DOHH2 (cell line): Measurements from ENCODE around the gene SPPL2A.

ENCODE experiments used
- H3F3A ChIP-seq: fragments of 200-600 bp; sonication (generic), shearing (Covaris generic); 2 replicates; pipeline ENCODE4 v1.6.0; 2016; ENCODE audit warnings: antibody characterized with exemption, mild to moderate bottlenecking; ENCODE audit not compliant: control insufficient read depth, insufficient read depth
- H3K27ac ChIP-seq: fragments of 200-600 bp; sonication (generic); 2 replicates; pipeline ENCODE4 v1.5.1; 2014; ENCODE audit warnings: low read depth, mild to moderate bottlenecking, low read length, moderate library complexity
- H3K27me3 ChIP-seq: fragments of 200-600 bp; sonication (generic); 2 replicates; pipeline ENCODE4 v1.6.1; 2014; ENCODE audit warnings: mild to moderate bottlenecking, low read length, mixed read lengths; ENCODE audit not compliant: control insufficient read depth
- H3K36me3 ChIP-seq: fragments of 200-600 bp; sonication (generic); 2 replicates; pipeline ENCODE4 v1.6.1; 2014; ENCODE audit warnings: mild to moderate bottlenecking, low read length, moderate library complexity, mixed read lengths; ENCODE audit not compliant: control insufficient read depth
- H3K4me1 ChIP-seq: fragments of 200-600 bp; sonication (generic); 2 replicates; pipeline ENCODE4 v1.6.1; 2014; ENCODE audit warnings: mild to moderate bottlenecking, low read length, mixed read lengths; ENCODE audit not compliant: control insufficient read depth
- H3K4me2 ChIP-seq: fragments of 200-600 bp; sonication (generic); 2 replicates; pipeline ENCODE4 v1.6.0; 2014; ENCODE audit warnings: mild to moderate bottlenecking, low read length, moderate library complexity
- H3K4me3 ChIP-seq: fragments of 200-600 bp; sonication (generic); 2 replicates; pipeline ENCODE4 v1.5.1; 2014; ENCODE audit warnings: mild to moderate bottlenecking, low read length, mixed read lengths
- H3K79me2 ChIP-seq: fragments of 200-600 bp; sonication (generic); 2 replicates; pipeline ENCODE4 v1.6.1; 2014; ENCODE audit warnings: mild to moderate bottlenecking, low read length, mixed read lengths; ENCODE audit not compliant: control insufficient read depth
- H3K9me2 ChIP-seq: fragments of 200-600 bp; sonication (generic); replicated peaks from 2 replicates; pipeline ENCODE4 v1.6.1; 2014; ENCODE audit warnings: mild to moderate bottlenecking, low read length, mixed read lengths; ENCODE audit not compliant: control insufficient read depth
- H3K9me3 ChIP-seq: fragments of 200-600 bp; sonication (generic); 2 replicates; pipeline ENCODE4 v1.6.1; 2014; ENCODE audit warnings: antibody characterized with exemption, low read length, mixed read lengths; ENCODE audit not compliant: control insufficient read depth, insufficient read depth
- H4K20me1 ChIP-seq: fragments of 200-600 bp; sonication (generic); 2 replicates; pipeline ENCODE4 v1.6.0; 2014; ENCODE audit warnings: low read depth, mild to moderate bottlenecking, antibody characterized with exemption, low read length, moderate library complexity; ENCODE audit not compliant: control insufficient read depth, insufficient read depth
- CTCF ChIP-seq: fragments of 200-600 bp; sonication (generic); IDR thresholded peaks from one replicate; pipeline ENCODE4 v1.5.1; 2014; ENCODE audit warnings: antibody characterized with exemption, mild to moderate bottlenecking, low read depth, low read length; ENCODE audit not compliant: poor library complexity, severe bottlenecking
- EZH2phosphoT487 ChIP-seq: fragments of 200-600 bp; sonication (generic); IDR thresholded peaks from 2 replicates; pipeline ENCODE4 v1.6.1; 2017; ENCODE audit warnings: borderline replicate concordance, mild to moderate bottlenecking, antibody characterized with exemption, low read length, moderate library complexity, mixed read lengths

SPPL2A gene

GRCh38 chr15:50764461-50765194 is 878 bp downstream of the SPPL2A start:
- peaks cover 49% of the 10 kb centered on the region for H3K79me2 ChIP-seq
- 0 out of 2 replicates have a peak, but pooled peaks cover 2% of the 10 kb centered on the region for H3F3A ChIP-seq
- H3K27me3 ChIP-seq, result no peaks in the 10 kb centered on the region
- peak overlapping the region; percentile 65 for H3K27ac ChIP-seq
- TF ChIP-seq CTCF, result no peak
- no peak for TF ChIP-seq EZH2phosphoT487
- H3K4me2 ChIP-seq, result peak overlapping the region; percentile 80
- H3K4me1 ChIP-seq, result peaks cover 15% of the 10 kb centered on the region
- H4K20me1 ChIP-seq, result no peaks in the 10 kb centered on the region
- H3K36me3 ChIP-seq, result no peaks in the 10 kb centered on the region; the same call in 1 of the 2 replicates
- peak overlapping the region; percentile 92 for H3K4me3 ChIP-seq
- H3K9me3 ChIP-seq, result no peaks in the 10 kb centered on the region
- H3K9me2 ChIP-seq, result no peaks in the 10 kb centered on the region

- no peaks in the 10 kb centered on the region for H4K20me1 ChIP-seq
- H3K27ac ChIP-seq, result no peak overlapping the region
- H3K27me3 ChIP-seq, result no peaks in the 10 kb centered on the region
- H3K4me1 ChIP-seq, result peaks cover 4% of the 10 kb centered on the region
- H3K4me2 ChIP-seq, result no peak overlapping the region
- H3K36me3 ChIP-seq, result no peaks in the 10 kb centered on the region
- no peaks in the 10 kb centered on the region for H3K9me3 ChIP-seq
- no peaks in the 10 kb centered on the region for H3F3A ChIP-seq
- TF ChIP-seq CTCF (no peak), EZH2phosphoT487 (no peak)
- no peak overlapping the region for H3K4me3 ChIP-seq
- no peaks in the 10 kb centered on the region for H3K9me2 ChIP-seq
- H3K79me2 ChIP-seq, result peaks cover 73% of the 10 kb centered on the region
Observed at GRCh38 chr15:50758712-50759205, 6.7 kb downstream of the SPPL2A start.

GRCh38 chr15:50753463-50753862 is 12.0 kb downstream of the SPPL2A start:
- no peaks in the 10 kb centered on the region for H4K20me1 ChIP-seq
- H3K9me2 ChIP-seq, result no peaks in the 10 kb centered on the region
- H3F3A ChIP-seq, result no peaks in the 10 kb centered on the region
- no peaks in the 10 kb centered on the region for H3K9me3 ChIP-seq
- H3K4me2 ChIP-seq, result no peak overlapping the region
- no peaks in the 10 kb centered on the region for H3K27me3 ChIP-seq
- TF ChIP-seq CTCF (no peak), EZH2phosphoT487 (no peak)
- no peak overlapping the region for H3K4me3 ChIP-seq
- H3K4me1 ChIP-seq, result peaks cover 4% of the 10 kb centered on the region; the same call in 1 of the 2 replicates
- H3K36me3 ChIP-seq, result peaks cover 3% of the 10 kb centered on the region
- H3K79me2 ChIP-seq, result peaks cover 53% of the 10 kb centered on the region
- no peak overlapping the region for H3K27ac ChIP-seq
